Ectodermal cell (in vitro differentiated cells): ENCODE data around the gene TMEM106B.
"Not testable (repeated sequence)": the region's sequence is repeated elsewhere in the genome, so short reads cannot be mapped to it uniquely, and the experiment has no call there.

Experiments used
- H3K27ac ChIP-seq: 2 replicates; pipeline ENCODE4 v1.7.0; 2013; ENCODE audit warnings: mild to moderate bottlenecking, low read depth, low read length; ENCODE audit not compliant: insufficient read depth, poor library complexity, severe bottlenecking
- H3K27me3 ChIP-seq: 2 replicates; pipeline ENCODE4 v1.7.0; 2013; ENCODE audit warnings: mild to moderate bottlenecking, low read length; ENCODE audit not compliant: insufficient read depth, control insufficient read depth, poor library complexity, severe bottlenecking
- H3K36me3 ChIP-seq: one replicate; pipeline ENCODE4 v1.7.0; 2013; ENCODE audit warnings: low read length; ENCODE audit not compliant: control insufficient read depth, insufficient read depth
- H3K4me1 ChIP-seq: one replicate; pipeline ENCODE4 v1.7.0; 2013; ENCODE audit warnings: low read length; ENCODE audit not compliant: control insufficient read depth, insufficient read depth
- H3K4me3 ChIP-seq: 2 replicates; pipeline ENCODE4 v1.7.0; 2013; ENCODE audit warnings: low read depth, low read length, control low read depth; ENCODE audit not compliant: insufficient read depth
- H3K9me3 ChIP-seq: 2 replicates; pipeline ENCODE4 v1.7.0; 2013; ENCODE audit warnings: mild to moderate bottlenecking, low read length, moderate library complexity; ENCODE audit not compliant: control insufficient read depth
- WGBS, 2 experiments: methylation state at CpG; one replicate each; pipeline ENCODE4 v1.1.7; 2013; ENCODE audit warnings: missing lambda C conversion rate in 2 of 2; 5-methylcytosine and 5-hydroxymethylcytosine counted together

The TMEM106B gene

DNA sequence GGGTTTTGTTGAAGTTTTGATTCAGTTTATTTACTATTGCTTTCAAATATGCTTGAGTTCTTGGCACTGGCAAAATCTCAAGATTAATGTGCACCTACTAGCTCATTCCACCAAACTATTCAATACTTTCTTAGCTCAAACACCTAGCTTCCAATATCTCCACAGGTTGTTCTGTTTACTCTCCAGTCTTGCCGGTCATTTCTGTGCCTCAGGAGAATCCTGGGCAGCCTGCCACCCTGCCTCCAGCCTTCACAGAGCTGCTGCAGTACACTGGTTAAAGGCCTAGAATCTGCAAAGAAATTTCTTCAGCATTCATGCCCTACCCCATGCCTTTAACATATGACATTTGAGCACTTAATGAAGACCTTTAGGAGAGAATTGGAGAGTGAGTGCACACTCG lies 4.0 kb upstream of the TMEM106B start:
- H3K27me3 ChIP-seq, result peaks cover 14% of the 10 kb centered on the region
- H3K4me1 ChIP-seq, result no peaks in the 10 kb centered on the region
- WGBS, 2 experiments, result 80 to 83% methylated on average over 2 of the region's 2 CpGs
- H3K9me3 ChIP-seq, result no peaks in the 10 kb centered on the region
- no peak overlapping the region for H3K27ac ChIP-seq
- H3K36me3 ChIP-seq, result no peaks in the 10 kb centered on the region
- H3K4me3 ChIP-seq, result no peak overlapping the region

DNA sequence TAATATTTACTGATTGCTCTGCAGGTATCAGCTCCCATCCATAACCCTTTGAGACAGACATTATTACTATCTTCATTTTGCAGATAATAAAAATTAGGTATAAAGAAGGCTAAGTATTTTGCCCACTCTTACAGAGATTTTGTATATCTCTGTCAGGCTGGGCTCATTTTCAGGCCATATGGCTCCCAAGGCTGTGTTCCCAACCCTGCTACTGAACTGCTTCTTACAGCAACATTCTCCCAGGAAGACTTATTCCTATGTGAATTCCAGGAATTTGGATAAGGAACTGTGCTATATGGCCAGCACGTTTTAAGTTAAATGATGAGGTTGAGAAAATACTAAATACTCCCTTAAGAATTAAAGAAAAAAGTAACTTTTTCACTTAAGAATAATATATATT lies 1.9 kb upstream of the TMEM106B start:
- peaks cover 14% of the 10 kb centered on the region for H3K27me3 ChIP-seq
- H3K4me3 ChIP-seq, result no peak overlapping the region
- no CpG with 5 or more reads among the region's 1 CpG for whole genome bisulfite sequencing, 2 experiments
- H3K9me3 ChIP-seq, result no peaks in the 10 kb centered on the region
- no peak overlapping the region for H3K27ac ChIP-seq
- no peaks in the 10 kb centered on the region for H3K4me1 ChIP-seq
- no peaks in the 10 kb centered on the region for H3K36me3 ChIP-seq

DNA sequence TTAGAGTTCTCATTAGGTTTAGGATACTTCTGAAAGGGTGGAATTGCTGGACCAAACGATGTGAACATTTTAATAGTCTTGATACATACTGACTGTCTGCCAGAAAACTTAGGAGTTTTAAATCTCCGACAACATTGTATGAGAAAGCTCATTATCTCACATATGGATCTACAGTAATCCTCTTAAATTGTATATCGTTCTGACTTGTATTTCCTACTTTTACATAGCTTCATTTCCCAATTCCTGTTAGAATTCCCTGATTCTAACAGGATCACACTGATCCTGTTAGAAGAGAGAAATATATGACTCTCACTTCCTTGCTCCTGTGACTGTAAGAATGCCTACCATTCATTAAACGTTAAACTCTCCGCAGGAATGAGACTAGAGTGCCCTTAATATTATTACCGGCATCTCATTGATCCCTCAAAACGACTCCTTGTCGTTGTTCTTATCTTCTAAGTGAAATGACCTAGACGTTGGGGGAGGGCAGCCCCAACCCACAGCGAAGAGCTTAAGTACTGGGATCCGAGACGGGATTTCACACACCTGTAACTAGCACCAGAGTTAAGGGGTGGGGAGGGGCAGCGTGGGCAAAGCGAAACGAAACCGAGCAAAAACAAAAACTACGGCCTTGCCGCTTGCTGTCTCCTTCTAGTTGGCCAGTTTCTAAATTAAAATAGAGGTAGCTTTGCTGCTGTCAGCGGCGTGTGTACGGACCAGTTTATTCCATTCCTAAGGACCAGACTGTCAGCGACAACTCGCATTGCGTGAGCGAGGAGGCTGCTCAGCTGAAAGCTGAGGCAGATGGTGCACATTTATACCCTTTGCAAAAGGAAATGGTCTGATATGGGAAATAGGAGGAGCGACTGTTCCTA lies 678 bp upstream of the TMEM106B start:
- no peak overlapping the region for H3K27ac ChIP-seq
- peaks cover 14% of the 10 kb centered on the region for H3K27me3 ChIP-seq
- no peaks in the 10 kb centered on the region for H3K4me1 ChIP-seq
- 10% methylated on average over 26 of the region's 26 CpGs for WGBS, 2 experiments
- H3K4me3 ChIP-seq, result peak overlapping the region; percentile 80
- no peaks in the 10 kb centered on the region for H3K36me3 ChIP-seq
- H3K9me3 ChIP-seq, result no peaks in the 10 kb centered on the region

DNA sequence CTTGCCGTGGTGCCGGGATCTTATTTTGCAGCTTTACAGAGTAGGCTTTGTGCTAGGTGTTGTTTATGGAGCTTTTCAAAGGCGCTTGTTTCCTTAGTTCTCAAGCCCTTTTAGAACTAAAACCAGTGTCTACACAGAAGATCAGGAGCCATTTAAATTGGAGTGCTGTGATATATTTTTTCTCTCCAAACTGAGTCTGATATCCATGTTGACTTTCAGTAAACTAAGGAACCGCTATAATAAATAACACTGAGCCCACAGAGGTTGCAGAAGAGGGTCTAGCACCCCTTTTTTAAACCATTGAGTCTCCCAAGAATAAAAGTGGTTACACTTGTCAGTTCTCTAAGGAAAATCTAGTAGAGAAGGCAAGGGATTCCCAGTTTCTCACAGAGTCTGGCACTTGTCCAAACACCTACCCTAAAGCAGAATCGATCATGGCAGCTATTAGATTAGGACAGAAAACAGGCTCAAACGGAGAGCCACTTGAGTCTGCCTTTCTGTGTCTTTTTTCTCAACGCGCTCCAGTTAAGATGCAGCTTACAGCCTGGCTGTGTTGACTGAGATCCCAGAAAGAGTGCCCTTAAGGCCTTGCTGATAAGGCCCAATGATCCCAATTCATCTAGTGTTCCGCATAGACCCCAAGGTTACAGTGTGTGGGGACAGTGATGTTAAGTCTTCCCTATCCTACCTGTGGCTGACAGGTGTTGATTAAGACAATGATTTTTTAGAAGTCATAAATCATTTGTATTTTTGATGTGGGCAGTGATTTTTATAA lies 804 bp downstream of the TMEM106B start:
- 39 to 43% methylated on average over 9 of the region's 9 CpGs for WGBS, 2 experiments
- H3K9me3 ChIP-seq, result no peaks in the 10 kb centered on the region
- H3K4me3 ChIP-seq, result peak overlapping the region; percentile 80
- H3K36me3 ChIP-seq, result no peaks in the 10 kb centered on the region
- peak overlapping the region; percentile 87 for H3K27ac ChIP-seq
- no peaks in the 10 kb centered on the region for H3K4me1 ChIP-seq
- H3K27me3 ChIP-seq, result peaks cover 14% of the 10 kb centered on the region

DNA sequence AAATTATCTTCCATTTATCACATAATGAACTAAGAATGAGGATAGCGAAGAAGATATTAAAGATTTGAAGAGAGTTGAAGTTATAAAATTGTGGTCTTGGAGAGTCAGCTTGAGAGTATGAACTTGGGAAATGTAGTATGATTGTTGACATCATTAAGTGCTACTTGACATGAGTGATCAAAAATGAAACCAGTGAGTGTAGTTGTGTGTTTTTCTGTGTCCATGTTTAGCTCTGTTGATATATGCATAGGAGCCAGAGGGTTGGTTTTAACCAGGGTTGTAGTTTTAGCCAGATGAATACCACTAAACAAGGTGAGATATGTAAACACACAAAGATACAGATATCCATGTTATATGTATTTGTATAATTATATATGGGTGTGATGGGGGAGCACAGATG lies 6.2 kb downstream of the TMEM106B start:
- Histone ChIP-seq H3K36me3 (peaks cover 7% of the 10 kb centered on the region), H3K27ac (no peak overlapping the region)

DNA sequence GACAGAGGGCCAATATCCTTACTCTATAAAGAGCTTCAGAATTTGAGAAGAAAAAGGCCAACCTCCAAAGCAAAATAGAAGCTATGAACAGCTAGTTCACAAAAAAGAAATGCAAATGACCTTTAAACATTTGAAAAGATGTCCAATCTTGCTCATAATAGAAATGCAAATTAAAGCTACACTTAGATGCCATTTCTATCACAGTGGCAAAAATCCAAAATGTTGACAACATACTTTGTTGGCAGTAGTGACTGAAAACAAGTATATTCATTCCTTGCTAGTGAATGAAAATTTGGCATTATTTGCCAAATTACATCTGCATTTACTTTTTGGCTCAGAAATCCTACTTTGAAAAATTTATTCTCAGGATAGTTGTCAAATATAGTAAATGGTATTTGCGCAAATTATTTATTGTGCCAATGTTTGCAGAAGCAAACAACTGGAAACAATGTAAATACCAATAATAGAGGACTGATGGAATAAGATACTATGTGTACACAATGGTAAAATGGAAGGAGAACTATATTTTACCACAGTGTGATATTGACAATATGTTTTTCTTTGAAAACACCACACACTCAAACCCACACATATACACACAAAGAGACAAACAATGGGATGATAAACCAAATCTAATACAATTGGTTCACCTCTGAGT lies 9.4 kb downstream of the TMEM106B start:
- no peaks in the 10 kb centered on the region for H3K4me1 ChIP-seq
- WGBS, 2 experiments, result 83 to 100% methylated on average over 1 of the region's 1 CpG

More for the DNA sequence above, 6.2 kb downstream of the TMEM106B start:
- H3K4me1 ChIP-seq, result no peaks in the 10 kb centered on the region
- H3K4me3 ChIP-seq, result no peak overlapping the region
- no peaks in the 10 kb centered on the region for H3K9me3 ChIP-seq
- 96 to 100% methylated on average over 1 of the region's 1 CpG for WGBS, 2 experiments
- H3K27me3 ChIP-seq, result no peaks in the 10 kb centered on the region

DNA sequence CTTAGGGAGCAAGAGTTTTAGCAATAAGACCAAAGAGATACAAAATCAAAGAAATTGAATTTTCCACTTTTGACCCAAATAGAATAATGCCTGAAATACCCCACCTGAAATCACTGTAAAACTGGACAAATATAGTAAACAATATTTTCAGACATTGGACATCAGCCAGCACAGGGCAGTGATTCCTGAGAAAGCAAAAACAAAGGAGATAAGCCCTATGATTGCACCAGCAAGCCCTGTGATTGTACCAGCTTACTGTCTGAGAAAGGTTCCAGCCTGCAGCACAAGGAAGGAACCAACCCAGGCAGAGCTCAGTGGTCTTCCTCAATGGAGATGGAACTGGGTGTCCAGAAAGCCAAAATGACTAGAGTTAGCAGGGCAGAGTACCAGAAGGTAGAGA lies 10.3 kb downstream of the TMEM106B start:
- no peaks in the 10 kb centered on the region for H3K4me1 ChIP-seq
- no peak overlapping the region for H3K27ac ChIP-seq
- H3K9me3 ChIP-seq, result no peaks in the 10 kb centered on the region
- peaks cover 7% of the 10 kb centered on the region for H3K36me3 ChIP-seq
- no peaks in the 10 kb centered on the region for H3K27me3 ChIP-seq
- no peak overlapping the region for H3K4me3 ChIP-seq

More for the DNA sequence above, 9.4 kb downstream of the TMEM106B start:
- H3K4me3 ChIP-seq, result no peak overlapping the region
- peaks cover 7% of the 10 kb centered on the region for H3K36me3 ChIP-seq
- H3K27me3 ChIP-seq, result no peaks in the 10 kb centered on the region
- no peak overlapping the region for H3K27ac ChIP-seq
- H3K9me3 ChIP-seq, result no peaks in the 10 kb centered on the region

DNA sequence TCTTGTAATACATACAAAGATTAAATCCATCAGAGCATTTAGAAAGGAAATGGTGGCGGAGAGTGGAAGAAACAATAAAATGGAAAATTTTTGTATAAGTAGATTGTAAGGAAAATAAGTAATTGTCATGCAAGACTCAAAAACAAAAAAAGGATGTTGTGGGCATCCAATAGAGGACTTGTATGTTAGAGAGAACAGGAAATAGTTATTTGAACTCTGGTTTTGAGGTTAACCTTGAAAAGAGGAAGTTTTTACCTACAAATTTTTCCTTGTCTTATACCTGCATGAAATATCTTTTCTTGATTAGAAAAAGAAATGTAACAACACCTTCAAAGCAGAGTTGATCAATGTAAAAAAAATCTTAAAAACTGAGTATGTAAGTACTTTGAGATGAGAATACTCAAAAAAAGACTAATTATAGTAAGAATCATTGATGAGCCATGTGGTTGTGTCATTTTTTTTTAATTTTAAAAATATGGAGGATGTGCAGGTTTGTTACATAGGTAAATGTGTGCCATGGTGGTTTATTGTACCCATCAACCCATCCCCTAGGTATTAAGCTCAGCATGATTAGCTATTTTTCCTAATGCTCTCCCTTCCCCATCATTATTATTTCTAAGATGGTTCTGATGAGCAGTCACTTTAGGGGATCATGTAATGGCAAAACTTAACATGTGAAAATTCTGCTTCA lies 11.9 kb downstream of the TMEM106B start:
- Histone ChIP-seq H3K36me3 (peaks cover 7% of the 10 kb centered on the region), H3K9me3 (no peaks in the 10 kb centered on the region), H3K4me1 (no peaks in the 10 kb centered on the region), H3K27me3 (no peaks in the 10 kb centered on the region), H3K4me3 (no peak overlapping the region), H3K27ac (no peak overlapping the region)
- 100% methylated on average over 1 of the region's 1 CpG for WGBS, 2 experiments

DNA sequence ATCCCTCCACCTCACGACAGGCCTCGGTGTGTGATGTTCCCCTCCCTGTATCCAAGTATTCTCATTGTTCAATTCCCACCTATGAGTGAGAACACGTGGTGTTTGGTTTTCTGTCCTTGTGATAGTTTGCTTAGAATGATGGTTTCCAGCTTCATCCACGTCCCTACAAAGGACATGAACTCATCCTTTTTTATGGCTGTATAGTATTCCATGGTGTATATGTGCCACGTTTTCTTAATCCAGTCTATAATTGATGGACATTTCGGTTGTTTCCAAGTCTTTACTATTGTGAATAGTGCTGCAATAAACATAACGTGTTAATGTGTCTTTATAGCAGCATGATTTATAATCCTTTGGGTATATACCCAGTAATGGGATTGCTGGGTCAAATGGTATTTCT lies 13.9 kb downstream of the TMEM106B start:
- not testable (repeated sequence) for H3K27ac ChIP-seq, H3K36me3 ChIP-seq, H3K27me3 ChIP-seq, H3K9me3 ChIP-seq, H3K4me1 ChIP-seq, H3K4me3 ChIP-seq
- 96 to 98% methylated on average over 5 to 6 of the region's 7 CpGs for WGBS, 2 experiments
